Loucy (cell line): Measurements from ENCODE around the gene MPZL3.

Experiments
- H2AFZ ChIP-seq: fragments of 200-600 bp; sonication (generic); 2 replicates; pipeline ENCODE4 v1.6.0; 2016; ENCODE audit warnings: antibody characterized with exemption, mild to moderate bottlenecking, low read length, moderate library complexity
- H3F3A ChIP-seq: fragments of 200-600 bp; 2 replicates; pipeline ENCODE4 v1.6.0; 2016; ENCODE audit warnings: antibody characterized with exemption, low read depth, mild to moderate bottlenecking
- H3K27me3 ChIP-seq: fragments of 200-600 bp; sonication (generic); 2 replicates; pipeline ENCODE4 v1.6.1; 2014; ENCODE audit warnings: low read length, mild to moderate bottlenecking; ENCODE audit not compliant: insufficient read depth, poor library complexity, severe bottlenecking
- H3K36me3 ChIP-seq: fragments of 200-600 bp; sonication (generic); 2 replicates; pipeline ENCODE4 v1.6.1; 2016; ENCODE audit warnings: low read length; ENCODE audit not compliant: insufficient read depth
- H3K4me1 ChIP-seq: fragments of 200-600 bp; sonication (generic); 2 replicates; pipeline ENCODE4 v1.5.1; 2014; ENCODE audit warnings: low read length, mild to moderate bottlenecking; ENCODE audit not compliant: insufficient read depth, poor library complexity, severe bottlenecking
- H3K4me2 ChIP-seq: fragments of 200-600 bp; sonication (generic); 2 replicates; pipeline ENCODE4 v1.6.0; 2014; ENCODE audit warnings: antibody characterized with exemption, low read length, low read depth, mild to moderate bottlenecking; ENCODE audit not compliant: poor library complexity, severe bottlenecking
- H3K4me3 ChIP-seq: fragments of 200-600 bp; sonication (generic); 2 replicates; pipeline ENCODE4 v1.5.1; 2014; ENCODE audit warnings: low read length, mild to moderate bottlenecking, mixed read lengths; ENCODE audit not compliant: poor library complexity, severe bottlenecking
- H3K79me2 ChIP-seq: fragments of 200-600 bp; sonication (generic); 2 replicates; pipeline ENCODE4 v1.6.1; 2014; ENCODE audit warnings: low read length; ENCODE audit not compliant: insufficient read depth
- H3K9ac ChIP-seq: fragments of 200-600 bp; sonication (generic); 2 replicates; pipeline ENCODE4 v1.6.0; 2014; ENCODE audit warnings: mild to moderate bottlenecking, low read depth, low read length, moderate library complexity; ENCODE audit not compliant: poor library complexity, severe bottlenecking
- H3K9me2 ChIP-seq: fragments of 200-600 bp; sonication (generic); replicated peaks from 2 replicates; pipeline ENCODE4 v1.6.1; 2016; ENCODE audit warnings: low read depth, low read length, mixed read lengths
- H3K9me3 ChIP-seq: fragments of 200-600 bp; sonication (generic); 2 replicates; pipeline ENCODE4 v1.6.1; 2014; ENCODE audit warnings: mild to moderate bottlenecking, antibody characterized with exemption, low read length, low read depth; ENCODE audit not compliant: insufficient read depth
- H4K20me1 ChIP-seq: fragments of 200-600 bp; sonication (generic); 2 replicates; pipeline ENCODE4 v1.6.0; 2014; ENCODE audit warnings: antibody characterized with exemption, low read length, mild to moderate bottlenecking; ENCODE audit not compliant: insufficient read depth, poor library complexity, severe bottlenecking
- EZH2phosphoT487 ChIP-seq: fragments of 200-600 bp; IDR thresholded peaks from 2 replicates; pipeline ENCODE4 v1.6.1; 2018; ENCODE audit warnings: antibody characterized with exemption, mild to moderate bottlenecking, moderate library complexity, borderline replicate concordance
- TF ChIP-seq, protein P1 (sequence below): fragments of 200-600 bp; sonication (generic); conservative IDR thresholded peaks from 2 replicates; pipeline ENCODE4 v1.5.1; 2014; ENCODE audit warnings: mild to moderate bottlenecking, antibody characterized with exemption, low read length

The MPZL3 gene

DNA sequence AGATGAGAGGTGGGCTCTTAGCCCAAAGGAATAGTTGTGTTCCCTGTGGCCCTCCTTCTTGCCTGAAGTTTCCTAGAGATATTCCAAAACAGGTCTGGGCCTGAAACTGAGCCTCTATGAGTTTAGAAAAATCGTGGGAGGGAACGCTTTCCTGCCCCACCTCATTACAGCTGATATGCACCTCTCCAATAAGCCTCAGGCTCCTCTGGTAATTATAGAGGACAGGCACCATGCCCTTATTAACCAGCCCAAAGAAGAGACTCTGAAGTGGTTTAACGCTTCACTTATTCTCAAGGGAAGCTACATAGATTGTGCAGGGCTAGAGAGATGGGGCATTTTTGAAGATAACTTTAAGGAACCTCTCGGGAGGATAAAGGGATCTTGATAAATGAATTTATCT, 15.3 kb upstream of the MPZL3 start:
- Histone ChIP-seq H3K9me3 (no peaks in the 10 kb centered on the region), H3K4me3 (no peak overlapping the region), H3K9ac (no peak overlapping the region), H3K27me3 (peaks cover 80% of the 10 kb centered on the region), H3K79me2 (no peaks in the 10 kb centered on the region), H3K4me2 (no peak overlapping the region), H4K20me1 (no peaks in the 10 kb centered on the region), H2AFZ (no peak overlapping the region), H3F3A (no peaks in the 10 kb centered on the region), H3K36me3 (no peaks in the 10 kb centered on the region), H3K4me1 (peaks cover 5% of the 10 kb centered on the region), H3K9me2 (no peaks in the 10 kb centered on the region)
- TF ChIP-seq, protein P1, sequence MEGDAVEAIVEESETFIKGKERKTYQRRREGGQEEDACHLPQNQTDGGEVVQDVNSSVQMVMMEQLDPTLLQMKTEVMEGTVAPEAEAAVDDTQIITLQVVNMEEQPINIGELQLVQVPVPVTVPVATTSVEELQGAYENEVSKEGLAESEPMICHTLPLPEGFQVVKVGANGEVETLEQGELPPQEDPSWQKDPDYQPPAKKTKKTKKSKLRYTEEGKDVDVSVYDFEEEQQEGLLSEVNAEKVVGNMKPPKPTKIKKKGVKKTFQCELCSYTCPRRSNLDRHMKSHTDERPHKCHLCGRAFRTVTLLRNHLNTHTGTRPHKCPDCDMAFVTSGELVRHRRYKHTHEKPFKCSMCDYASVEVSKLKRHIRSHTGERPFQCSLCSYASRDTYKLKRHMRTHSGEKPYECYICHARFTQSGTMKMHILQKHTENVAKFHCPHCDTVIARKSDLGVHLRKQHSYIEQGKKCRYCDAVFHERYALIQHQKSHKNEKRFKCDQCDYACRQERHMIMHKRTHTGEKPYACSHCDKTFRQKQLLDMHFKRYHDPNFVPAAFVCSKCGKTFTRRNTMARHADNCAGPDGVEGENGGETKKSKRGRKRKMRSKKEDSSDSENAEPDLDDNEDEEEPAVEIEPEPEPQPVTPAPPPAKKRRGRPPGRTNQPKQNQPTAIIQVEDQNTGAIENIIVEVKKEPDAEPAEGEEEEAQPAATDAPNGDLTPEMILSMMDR, result no peak
- TF ChIP-seq EZH2phosphoT487, result no peak

DNA sequence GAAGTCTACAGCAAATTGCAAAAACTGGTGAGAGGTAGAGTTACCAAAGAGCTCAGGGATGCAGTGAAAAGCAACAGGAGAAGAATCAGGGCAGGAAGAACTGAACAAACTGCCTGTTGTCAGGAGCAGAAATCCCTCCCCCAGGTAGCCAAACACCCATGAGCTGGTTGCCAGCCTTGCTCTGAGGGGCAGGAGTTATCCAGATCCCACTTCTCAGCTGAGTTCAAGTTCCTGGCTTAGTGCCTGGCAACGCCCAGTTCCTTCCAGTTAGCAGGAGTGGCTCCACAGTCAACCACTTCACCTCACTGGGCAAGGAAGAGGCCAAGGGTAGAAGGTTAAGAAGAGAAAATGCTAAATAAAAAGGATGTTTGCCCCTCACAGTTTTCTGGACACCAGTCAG, 13.8 kb upstream of the MPZL3 start:
- H3K27me3 ChIP-seq, result peaks cover 87% of the 10 kb centered on the region
- no peak for TF ChIP-seq EZH2phosphoT487
- TF ChIP-seq, protein P1, result no peak
- no peaks in the 10 kb centered on the region for H3K79me2 ChIP-seq

DNA sequence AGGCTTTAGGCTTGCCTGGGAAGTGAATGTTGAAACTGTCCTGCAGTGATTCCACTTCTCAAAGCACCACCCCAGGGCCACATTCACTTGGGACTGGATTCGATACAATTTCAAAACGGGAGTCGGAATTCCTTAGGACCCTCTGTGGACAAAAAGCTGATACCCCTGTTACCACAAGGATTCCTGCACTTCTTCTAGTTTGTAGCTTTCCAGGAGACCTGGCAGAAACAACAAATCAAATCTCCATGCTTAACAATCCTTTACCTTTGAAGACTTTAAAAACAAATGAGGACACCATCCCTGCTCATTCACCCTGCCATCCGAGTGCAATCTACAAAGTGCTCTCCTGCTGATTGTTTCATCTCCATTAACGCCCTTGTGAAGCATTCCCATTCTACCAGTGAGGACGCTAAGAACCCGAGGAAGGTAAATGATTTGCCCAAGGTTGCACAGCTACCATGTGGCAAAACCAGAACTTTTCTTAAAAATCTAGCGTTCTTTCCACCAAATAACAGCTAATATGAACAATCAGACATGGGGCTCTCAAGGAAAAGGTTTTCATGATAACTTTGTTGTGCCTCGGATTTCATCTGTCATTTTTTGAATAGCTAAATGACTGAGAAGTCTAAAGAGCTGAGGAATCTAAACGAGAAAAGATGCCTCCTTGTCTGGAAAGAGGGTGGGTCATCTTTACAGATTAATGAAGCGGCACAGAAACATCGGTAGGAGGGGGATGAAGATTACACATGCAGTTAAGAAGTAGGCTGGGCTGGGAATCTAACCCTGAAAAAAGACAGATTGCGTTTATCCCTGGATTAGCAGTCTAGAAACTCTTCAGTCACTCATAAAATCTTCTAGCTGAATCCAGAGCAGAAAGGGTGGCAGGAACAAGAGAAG, 12.7 kb upstream of the MPZL3 start:
- H2AFZ ChIP-seq, result no peak overlapping the region
- H3K4me1 ChIP-seq, result peaks cover 5% of the 10 kb centered on the region
- no peaks in the 10 kb centered on the region for H3K36me3 ChIP-seq
- no peak overlapping the region for H3K9ac ChIP-seq
- no peaks in the 10 kb centered on the region for H3K9me3 ChIP-seq
- H3K9me2 ChIP-seq, result no peaks in the 10 kb centered on the region
- TF ChIP-seq, protein P1, result no peak
- no peak for TF ChIP-seq EZH2phosphoT487
- no peak overlapping the region for H3K4me3 ChIP-seq
- peaks cover 86% of the 10 kb centered on the region for H3K27me3 ChIP-seq
- H3K4me2 ChIP-seq, result no peak overlapping the region
- no peaks in the 10 kb centered on the region for H3F3A ChIP-seq
- H4K20me1 ChIP-seq, result no peaks in the 10 kb centered on the region
- no peaks in the 10 kb centered on the region for H3K79me2 ChIP-seq

More for the DNA sequence above, 13.8 kb upstream of the MPZL3 start:
- Histone ChIP-seq H3K4me2 (no peak overlapping the region), H3K9me2 (no peaks in the 10 kb centered on the region), H3F3A (no peaks in the 10 kb centered on the region), H3K9me3 (no peaks in the 10 kb centered on the region), H3K4me3 (no peak overlapping the region), H2AFZ (no peak overlapping the region), H3K9ac (no peak overlapping the region), H4K20me1 (no peaks in the 10 kb centered on the region), H3K4me1 (peaks cover 5% of the 10 kb centered on the region), H3K36me3 (no peaks in the 10 kb centered on the region)
